Measurements from ENCODE around the gene AXIN1.

- TF ChIP-seq, protein P1, sequence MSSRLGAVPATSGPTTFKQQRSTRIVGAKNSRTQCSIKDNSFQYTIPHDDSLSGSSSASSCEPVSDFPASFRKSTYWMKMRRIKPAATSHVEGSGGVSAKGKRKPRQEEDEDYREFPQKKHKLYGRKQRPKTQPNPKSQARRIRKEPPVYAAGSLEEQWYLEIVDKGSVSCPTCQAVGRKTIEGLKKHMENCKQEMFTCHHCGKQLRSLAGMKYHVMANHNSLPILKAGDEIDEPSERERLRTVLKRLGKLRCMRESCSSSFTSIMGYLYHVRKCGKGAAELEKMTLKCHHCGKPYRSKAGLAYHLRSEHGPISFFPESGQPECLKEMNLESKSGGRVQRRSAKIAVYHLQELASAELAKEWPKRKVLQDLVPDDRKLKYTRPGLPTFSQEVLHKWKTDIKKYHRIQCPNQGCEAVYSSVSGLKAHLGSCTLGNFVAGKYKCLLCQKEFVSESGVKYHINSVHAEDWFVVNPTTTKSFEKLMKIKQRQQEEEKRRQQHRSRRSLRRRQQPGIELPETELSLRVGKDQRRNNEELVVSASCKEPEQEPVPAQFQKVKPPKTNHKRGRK (CRISPR knock-in tag; IDR thresholded peaks at IDR 0.05; ENCODE audit: borderline replicate concordance): no peak
- TF ChIP-seq, protein P2, sequence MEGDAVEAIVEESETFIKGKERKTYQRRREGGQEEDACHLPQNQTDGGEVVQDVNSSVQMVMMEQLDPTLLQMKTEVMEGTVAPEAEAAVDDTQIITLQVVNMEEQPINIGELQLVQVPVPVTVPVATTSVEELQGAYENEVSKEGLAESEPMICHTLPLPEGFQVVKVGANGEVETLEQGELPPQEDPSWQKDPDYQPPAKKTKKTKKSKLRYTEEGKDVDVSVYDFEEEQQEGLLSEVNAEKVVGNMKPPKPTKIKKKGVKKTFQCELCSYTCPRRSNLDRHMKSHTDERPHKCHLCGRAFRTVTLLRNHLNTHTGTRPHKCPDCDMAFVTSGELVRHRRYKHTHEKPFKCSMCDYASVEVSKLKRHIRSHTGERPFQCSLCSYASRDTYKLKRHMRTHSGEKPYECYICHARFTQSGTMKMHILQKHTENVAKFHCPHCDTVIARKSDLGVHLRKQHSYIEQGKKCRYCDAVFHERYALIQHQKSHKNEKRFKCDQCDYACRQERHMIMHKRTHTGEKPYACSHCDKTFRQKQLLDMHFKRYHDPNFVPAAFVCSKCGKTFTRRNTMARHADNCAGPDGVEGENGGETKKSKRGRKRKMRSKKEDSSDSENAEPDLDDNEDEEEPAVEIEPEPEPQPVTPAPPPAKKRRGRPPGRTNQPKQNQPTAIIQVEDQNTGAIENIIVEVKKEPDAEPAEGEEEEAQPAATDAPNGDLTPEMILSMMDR (IDR thresholded peaks at IDR 0.05): no peak
- TF ChIP-seq ZNF396 (CRISPR knock-in tag; IDR thresholded peaks at IDR 0.05; ENCODE audit: borderline replicate concordance) (no peak), FOXJ3 (CRISPR knock-in tag; IDR thresholded peaks at IDR 0.05; ENCODE audit: borderline replicate concordance) (no peak)
Measured at GRCh38 chr16:378821-379182, 26.3 kb upstream of the AXIN1 start.

Data from WTC11 (cell line).